ENCODE results near the gene ACOD1. TPM values are rescaled to one million over a fixed set of nuclear protein-coding genes. Genes with fewer than 3 reads are reported as not detected.

The ACOD1 gene
- total RNA-seq, 1 donor from 2014 or later = not detected

DNA sequence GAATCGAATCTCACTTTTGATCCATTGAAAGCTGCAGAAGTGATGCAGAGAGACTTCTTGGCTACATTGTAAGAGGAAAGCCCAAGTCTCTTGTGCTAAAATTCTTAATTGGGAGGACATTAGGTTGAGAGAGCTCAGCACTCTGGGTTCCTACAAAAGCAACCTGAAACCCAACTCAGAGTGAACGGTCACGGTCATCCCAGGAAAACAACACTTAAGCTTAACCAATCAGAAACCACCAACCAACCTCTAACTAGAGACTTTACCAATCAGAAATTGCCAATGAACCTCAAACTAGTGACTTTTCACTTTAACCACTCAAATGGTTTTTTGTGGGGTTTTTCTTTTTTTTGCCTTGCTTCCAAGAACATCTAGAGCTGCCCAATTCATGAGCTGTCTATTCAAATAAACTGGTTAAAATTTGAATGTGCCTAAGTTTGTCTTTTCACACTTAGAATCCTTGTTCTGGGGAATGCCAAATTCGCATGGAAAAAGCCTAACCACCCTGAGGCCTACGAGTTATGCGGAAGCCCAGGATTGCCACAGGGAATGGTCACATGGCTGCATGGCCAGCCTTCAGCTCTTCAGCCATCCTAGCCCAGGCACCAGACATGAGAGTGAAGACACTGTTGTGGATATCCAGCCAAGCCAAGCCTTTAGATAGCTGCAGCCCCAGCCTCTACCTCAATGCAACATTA, 25.8 kb downstream of the ACOD1 start:
- H3K27ac ChIP-seq = no peak overlapping the region
- no peaks in the 10 kb centered on the region for H3K36me3 ChIP-seq
- no peak overlapping the region for H3K4me3 ChIP-seq
- TF ChIP-seq, protein P1, sequence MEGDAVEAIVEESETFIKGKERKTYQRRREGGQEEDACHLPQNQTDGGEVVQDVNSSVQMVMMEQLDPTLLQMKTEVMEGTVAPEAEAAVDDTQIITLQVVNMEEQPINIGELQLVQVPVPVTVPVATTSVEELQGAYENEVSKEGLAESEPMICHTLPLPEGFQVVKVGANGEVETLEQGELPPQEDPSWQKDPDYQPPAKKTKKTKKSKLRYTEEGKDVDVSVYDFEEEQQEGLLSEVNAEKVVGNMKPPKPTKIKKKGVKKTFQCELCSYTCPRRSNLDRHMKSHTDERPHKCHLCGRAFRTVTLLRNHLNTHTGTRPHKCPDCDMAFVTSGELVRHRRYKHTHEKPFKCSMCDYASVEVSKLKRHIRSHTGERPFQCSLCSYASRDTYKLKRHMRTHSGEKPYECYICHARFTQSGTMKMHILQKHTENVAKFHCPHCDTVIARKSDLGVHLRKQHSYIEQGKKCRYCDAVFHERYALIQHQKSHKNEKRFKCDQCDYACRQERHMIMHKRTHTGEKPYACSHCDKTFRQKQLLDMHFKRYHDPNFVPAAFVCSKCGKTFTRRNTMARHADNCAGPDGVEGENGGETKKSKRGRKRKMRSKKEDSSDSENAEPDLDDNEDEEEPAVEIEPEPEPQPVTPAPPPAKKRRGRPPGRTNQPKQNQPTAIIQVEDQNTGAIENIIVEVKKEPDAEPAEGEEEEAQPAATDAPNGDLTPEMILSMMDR (IDR thresholded peaks at IDR 0.05) = no peak
- TF ChIP-seq POLR2A (IDR thresholded peaks at IDR 0.05) = no peak
- H3K9me3 ChIP-seq = no peaks in the 10 kb centered on the region
- H3K27me3 ChIP-seq = no peaks in the 10 kb centered on the region
- peaks cover 13% of the 10 kb centered on the region for H3K4me1 ChIP-seq
- intact Hi-C loops (cut with DNase I) = no loop called here
- no peak for DNase-seq (ENCODE audit: extremely low spot score in 2 of 2)

- H3K27me3 ChIP-seq = no peaks in the 10 kb centered on the region
- H3K4me3 ChIP-seq = no peak overlapping the region
- no peaks in the 10 kb centered on the region for H3K36me3 ChIP-seq
- DNase-seq (ENCODE audit: extremely low spot score in 2 of 2) = no peak
- TF ChIP-seq POLR2A (IDR thresholded peaks at IDR 0.05) = no peak
- no peak for TF ChIP-seq POLR2AphosphoS5 (IDR thresholded peaks at IDR 0.05; ENCODE audit: insufficient read depth in 1 of 2, low read depth in 1 of 2)
- TF ChIP-seq, protein P1 (IDR thresholded peaks at IDR 0.05) = no peak
- peaks cover 13% of the 10 kb centered on the region for H3K4me1 ChIP-seq
- no peak overlapping the region for H3K27ac ChIP-seq
- no peaks in the 10 kb centered on the region for H3K9me3 ChIP-seq
- intact Hi-C loops (cut with DNase I) = no loop called here
Observed at GRCh38 chr13:76974618-76974975, 26.3 kb downstream of the ACOD1 start.

- no peaks in the 10 kb centered on the region for H3K27me3 ChIP-seq
- TF ChIP-seq POLR2AphosphoS5 (IDR thresholded peaks at IDR 0.05; ENCODE audit: insufficient read depth in 1 of 2, low read depth in 1 of 2) = no peak
- no peak for TF ChIP-seq POLR2A (IDR thresholded peaks at IDR 0.05)
- TF ChIP-seq, protein P1 (IDR thresholded peaks at IDR 0.05) = no peak
- intact Hi-C loops (cut with DNase I) = no loop called here
- H3K4me1 ChIP-seq = peaks cover 22% of the 10 kb centered on the region
- no peak overlapping the region for H3K4me3 ChIP-seq
- H3K36me3 ChIP-seq = no peaks in the 10 kb centered on the region
- no peak overlapping the region for H3K27ac ChIP-seq
- DNase-seq (ENCODE audit: extremely low spot score in 2 of 2) = no peak
- no peaks in the 10 kb centered on the region for H3K9me3 ChIP-seq
Observed at GRCh38 chr13:76975863-76976262, 27.6 kb downstream of the ACOD1 start.

GRCh38 chr13:76976490-76976889, 28.2 kb downstream of the ACOD1 start:
- intact Hi-C loops (cut with DNase I) = no loop called here
- no peak for TF ChIP-seq POLR2AphosphoS5 (IDR thresholded peaks at IDR 0.05; ENCODE audit: insufficient read depth in 1 of 2, low read depth in 1 of 2)
- TF ChIP-seq, protein P1 (IDR thresholded peaks at IDR 0.05) = no peak
- TF ChIP-seq POLR2A (IDR thresholded peaks at IDR 0.05) = no peak
- no peak overlapping the region for H3K27ac ChIP-seq
- H3K9me3 ChIP-seq = no peaks in the 10 kb centered on the region
- no peak overlapping the region for H3K4me3 ChIP-seq
- H3K4me1 ChIP-seq = peaks cover 22% of the 10 kb centered on the region
- H3K36me3 ChIP-seq = no peaks in the 10 kb centered on the region
- no peaks in the 10 kb centered on the region for H3K27me3 ChIP-seq
- no peak for DNase-seq (ENCODE audit: extremely low spot score in 2 of 2)

DNA sequence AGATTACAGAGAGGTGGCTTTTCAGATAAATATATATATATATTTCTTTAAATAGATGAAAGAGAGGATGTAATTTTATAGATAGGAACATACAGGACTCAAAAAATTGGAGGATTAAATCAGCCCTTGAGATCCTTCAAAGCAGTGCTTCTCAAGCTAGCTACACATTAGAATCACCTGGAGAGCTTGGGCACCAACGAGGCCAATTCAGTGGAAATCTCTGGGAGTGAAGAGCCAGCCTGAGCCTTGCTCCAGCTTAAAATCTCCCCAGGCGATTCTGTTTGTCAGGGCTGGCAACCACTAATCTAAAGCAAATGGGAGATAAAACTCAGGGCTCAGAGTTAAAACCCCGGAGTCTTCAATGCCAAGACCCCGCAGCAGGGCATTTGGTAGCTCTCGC, 28.6 kb downstream of the ACOD1 start:
- no peak for DNase-seq (ENCODE audit: extremely low spot score in 2 of 2)
- Histone ChIP-seq H3K9me3 (no peaks in the 10 kb centered on the region), H3K4me3 (no peak overlapping the region), H3K27ac (no peak overlapping the region), H3K27me3 (no peaks in the 10 kb centered on the region), H3K4me1 (peaks cover 22% of the 10 kb centered on the region), H3K36me3 (no peaks in the 10 kb centered on the region)
- intact Hi-C loops (cut with DNase I) = no loop called here
- TF ChIP-seq, protein P1 (IDR thresholded peaks at IDR 0.05) = no peak
- no peak for TF ChIP-seq POLR2A (IDR thresholded peaks at IDR 0.05)
